Activated T-cell treated with anti-CD3 and anti-CD28 coated beads for 1 hour (primary cell): ENCODE results near the gene CEACAM20.
"Not testable (repeated sequence)": the region's sequence is repeated elsewhere in the genome, so short reads cannot be mapped to it uniquely, and the experiment has no call there.

ENCODE experiments used
- DNase-seq: peaks from one replicate; pipeline ENCODE4 v3.0.0-alpha.2; 2020; ENCODE audit warnings: low read depth

Gene CEACAM20

DNA sequence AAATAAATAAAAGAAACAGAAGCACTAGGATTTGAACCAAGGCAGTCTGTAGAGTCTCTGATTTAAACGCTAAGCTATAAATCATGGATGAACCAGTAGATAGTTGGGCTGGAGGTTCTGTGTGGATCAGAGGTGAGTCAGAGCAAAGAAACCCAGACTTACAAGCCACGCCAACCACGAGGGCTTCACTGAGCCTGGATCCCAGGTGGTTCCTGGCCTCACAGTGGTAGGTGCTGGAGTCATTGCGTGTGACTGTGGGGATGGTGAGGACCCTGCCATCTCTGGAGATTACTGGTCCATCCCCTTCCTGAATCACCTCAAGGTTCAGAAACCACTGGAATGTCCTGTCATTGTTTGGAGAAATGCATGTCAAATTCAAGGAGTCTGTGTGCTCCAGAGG lies 19.3 kb upstream of the CEACAM20 start:
- DNase-seq: no peak

DNA sequence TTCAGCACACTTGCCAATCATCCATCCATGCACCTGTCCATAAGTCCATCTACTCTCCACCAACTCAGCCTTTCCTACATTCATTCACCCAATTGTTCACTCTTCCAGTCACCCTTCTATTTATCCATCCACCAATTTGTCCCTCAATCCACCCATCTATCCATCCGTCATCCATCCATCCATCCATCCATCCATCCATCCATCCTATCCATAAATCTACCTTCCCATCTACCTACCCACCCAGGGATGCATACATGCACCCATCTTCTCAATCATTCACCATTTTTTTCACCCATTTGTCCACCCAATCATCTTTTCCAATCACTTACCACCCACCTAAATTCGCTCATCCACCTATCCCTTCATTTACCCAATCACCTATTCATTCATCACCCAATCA lies 14.6 kb upstream of the CEACAM20 start:
- no peak for DNase-seq

DNA sequence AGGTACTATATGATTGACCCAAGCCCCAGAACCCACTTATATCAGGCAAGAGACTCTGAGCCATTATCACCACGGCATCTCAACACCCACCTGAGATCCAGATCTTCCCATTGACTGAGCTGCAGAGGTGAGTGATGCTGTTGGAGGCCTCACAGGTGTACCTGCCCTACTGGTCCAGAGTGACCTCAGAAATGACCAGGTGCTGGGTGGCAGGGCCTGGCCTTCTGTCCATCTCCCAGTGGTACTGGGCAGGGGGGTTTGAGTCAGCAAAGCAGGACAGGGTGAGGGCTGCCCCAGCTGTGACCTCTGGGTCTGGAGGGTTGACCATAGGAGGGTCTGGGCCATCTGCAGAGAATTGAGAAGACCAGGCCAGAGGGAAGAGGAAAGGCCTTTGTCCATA lies 13.2 kb upstream of the CEACAM20 start:
- no peak for DNase-seq

DNA sequence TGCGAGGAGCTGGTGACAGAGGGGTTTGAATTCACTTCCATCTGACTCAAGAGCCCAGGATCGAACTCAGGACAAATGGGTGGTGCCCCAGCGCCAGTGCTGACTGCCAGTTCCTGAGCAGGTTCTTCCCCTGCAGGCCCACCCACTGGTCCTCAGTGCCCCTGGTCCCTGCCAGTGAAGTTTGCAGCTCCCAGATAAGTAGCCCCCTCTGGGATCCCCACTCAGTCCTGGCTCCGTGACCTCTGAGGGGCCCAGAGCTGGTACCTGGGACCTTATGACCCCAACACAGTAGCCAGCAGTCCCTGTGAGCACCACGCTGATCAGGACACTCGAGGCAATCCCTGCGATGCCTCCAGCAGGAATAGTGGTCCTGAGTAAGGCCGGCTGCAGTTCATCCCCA lies 11.3 kb upstream of the CEACAM20 start:
- no peak for DNase-seq

DNA sequence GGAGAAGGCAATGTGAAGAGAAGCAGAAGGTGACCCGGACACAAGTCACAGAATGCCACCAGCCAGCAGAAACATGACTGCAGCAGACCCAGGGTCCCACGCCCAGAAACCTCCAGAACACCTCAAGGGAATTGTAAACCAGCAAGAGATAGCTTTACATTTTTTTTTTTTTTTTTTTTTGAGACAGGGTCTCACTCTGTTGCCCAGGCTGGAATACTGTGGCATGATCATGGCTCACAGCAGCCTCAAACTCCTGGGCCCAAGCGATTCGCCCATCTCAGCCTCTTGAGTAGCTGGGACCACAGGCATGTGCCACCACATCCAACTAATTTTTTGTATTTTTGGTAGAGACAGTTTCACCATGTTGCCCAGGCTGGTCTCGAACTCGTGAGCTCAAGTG lies 10.5 kb upstream of the CEACAM20 start:
- no peak for DNase-seq

DNA sequence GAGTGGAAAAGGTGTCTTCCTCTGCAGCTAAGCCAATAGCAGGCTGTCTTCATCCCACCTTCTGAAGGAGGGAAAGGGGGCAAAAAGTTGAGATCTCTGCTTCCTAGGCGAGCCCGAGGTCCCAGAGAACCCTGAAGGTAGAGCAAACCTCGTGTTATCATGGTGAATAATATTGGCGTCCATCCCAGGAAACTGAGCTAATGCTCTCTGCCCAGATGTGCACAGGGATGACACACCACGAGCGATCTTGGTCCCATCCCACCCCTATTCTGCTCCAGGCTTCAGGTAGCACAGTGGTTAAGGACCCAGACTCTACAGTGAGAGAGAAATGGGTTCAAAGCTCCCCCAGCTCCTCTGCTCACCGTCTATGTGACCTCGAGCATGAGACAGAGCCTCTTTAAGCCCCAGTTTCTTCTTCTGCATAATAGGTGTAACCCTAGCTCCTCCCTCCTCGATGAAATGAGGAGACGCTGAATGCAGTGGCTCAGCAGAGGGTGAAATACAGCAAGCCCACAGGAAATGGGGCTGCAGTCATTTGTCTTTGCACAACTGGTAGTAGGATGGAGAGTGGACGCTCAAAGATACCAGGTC lies 9.9 kb upstream of the CEACAM20 start:
- DNase-seq: no peak

DNA sequence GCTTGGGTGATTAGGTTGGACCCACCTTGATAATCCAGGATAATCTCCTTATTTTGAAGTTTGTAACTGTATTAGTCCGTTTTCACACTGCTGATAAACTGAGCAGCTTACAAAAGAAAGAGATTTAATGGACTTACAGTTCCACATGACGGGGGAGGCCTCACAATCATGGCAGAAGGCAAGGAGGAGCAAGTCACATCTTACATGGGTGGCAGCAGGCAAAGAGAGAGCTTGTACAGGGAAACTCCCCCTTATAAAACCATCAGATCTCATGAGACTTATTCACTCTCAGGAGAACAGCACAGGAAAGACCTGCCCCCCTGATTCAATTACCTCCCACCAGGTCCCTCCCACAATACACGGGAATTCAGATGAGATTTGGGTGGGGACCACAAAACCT lies 5.9 kb upstream of the CEACAM20 start:
- not testable (repeated sequence) for DNase-seq

DNA sequence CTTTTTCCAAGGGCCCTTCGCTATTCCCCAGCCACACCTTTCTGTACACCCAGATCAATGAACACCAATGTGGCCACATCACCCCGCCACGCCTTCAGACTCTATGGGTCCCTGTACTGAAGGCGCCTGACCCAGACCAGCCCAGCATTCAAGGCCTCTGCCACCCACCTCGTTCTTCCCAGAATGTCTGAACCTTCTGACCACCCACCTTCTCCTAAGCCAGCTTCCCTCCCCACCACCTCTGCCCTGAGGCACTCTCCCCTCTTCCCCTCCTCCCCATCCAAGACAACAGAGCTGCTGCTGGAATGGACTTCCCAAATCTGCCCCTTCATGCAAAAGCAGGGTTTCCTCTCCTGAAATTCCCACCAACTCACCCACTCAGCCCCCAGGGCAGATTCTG lies 3.3 kb upstream of the CEACAM20 start:
- no peak for DNase-seq

DNA sequence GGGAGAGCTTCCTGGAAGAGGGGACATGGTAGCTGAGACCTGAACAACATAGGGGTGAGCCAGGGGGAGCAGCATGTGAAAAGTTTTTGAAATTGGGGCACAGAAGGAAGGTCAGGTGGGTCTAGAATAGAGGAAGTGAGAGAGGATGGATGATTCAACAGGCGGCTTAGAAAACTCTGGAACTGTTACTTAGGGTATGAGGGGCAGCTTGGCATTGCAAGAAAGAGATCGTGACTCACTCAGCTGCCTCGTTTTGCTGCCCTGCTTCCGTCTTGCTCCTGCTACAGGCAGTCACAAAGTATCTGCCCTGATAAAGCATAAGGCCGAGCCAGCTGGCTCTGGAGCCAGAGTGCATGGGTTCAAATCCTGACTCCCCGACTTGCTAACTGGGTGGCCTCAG lies 1.3 kb upstream of the CEACAM20 start:
- no peak for DNase-seq

DNA sequence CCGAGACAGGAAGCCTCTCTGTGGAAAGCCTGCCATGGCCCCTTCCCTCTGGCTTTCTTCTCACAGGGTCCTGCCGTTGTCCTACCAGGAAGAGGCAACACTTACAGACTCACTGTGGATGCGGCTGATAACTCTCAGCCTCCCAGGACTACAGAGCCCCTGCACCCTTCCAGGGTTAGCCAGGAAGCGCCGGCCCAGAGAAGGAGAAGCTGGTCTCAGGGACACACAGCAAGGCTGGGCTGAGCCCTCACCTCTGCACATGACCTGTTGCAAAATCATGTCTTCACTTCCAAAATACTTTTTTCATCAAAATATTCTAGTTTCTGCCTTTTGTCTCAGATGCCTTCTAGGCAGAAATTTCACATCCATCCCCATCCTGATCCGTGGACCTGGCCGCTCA lies 1.9 kb downstream of the CEACAM20 start:
- DNase-seq: no peak

DNA sequence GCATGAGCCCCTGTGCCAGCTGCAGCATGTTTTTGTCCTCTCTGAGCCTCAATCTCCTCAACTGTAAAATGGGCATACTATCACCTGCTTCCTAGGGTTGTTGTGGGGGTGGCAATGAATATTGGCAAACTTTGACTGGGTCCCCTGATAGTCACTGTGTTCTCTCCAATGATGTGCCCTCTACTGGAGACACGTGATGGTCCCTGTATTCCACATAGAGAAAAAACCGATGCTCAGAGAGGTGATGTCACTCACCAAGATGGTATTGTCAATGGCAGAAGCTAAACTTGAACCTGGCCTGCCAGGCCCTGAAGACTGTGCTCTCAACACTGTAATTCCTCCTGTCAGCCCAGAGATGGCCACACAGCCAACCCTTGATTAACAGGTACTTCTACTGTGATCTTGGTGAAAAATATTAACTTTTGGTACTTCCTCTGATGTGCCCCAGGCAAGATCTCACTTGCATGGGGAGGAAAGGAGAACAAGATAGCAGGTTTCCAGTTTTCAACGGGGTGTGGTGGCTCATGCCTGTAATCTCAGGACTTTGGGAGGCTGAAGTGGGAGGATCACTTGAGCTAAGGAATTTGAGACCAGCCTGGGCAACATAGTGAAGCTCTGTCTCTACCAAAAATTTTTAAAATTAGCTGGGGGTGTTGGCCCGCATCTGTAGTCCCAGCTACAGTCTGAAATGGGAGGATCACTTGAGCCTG lies 3.6 kb downstream of the CEACAM20 start:
- DNase-seq: no peak

DNA sequence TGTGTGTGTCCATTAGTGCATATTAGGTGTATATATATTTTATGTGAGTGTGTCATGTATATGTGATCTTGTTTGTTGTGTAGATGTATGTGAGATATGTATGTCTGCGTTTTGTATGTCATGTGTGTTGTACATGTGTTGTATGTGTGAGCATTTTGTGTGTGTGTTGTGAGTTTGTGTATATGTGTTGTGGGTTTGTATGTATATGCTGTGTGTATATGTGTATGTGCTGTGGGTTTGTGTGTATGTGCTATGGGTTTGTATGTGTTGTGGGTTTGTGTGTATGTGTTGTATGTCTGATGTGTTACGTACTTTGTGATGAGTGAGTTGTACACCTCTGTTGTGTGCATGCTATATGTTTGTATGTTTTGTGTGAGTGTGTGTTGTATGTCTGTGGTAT lies 8.1 kb downstream of the CEACAM20 start:
- no peak for DNase-seq

DNA sequence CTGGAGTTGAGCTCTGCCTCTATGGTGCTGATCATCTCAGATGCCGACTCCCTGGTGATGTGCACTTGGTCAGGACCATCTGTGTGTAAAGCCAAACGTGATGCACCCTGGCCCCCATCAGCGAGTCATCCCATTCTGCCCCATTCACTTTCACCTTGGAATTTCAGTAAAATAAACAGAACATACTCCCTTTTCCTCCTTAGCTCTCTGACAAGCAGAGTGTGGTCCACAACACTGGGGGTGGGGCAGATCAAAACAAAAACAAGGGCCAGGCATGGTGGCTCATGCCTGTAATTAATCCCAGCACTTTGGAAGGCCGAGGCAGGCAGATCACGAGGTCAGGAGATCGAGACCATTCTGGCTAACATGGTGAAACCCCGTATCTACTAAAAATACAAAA lies 12.3 kb downstream of the CEACAM20 start:
- no peak for DNase-seq

DNA sequence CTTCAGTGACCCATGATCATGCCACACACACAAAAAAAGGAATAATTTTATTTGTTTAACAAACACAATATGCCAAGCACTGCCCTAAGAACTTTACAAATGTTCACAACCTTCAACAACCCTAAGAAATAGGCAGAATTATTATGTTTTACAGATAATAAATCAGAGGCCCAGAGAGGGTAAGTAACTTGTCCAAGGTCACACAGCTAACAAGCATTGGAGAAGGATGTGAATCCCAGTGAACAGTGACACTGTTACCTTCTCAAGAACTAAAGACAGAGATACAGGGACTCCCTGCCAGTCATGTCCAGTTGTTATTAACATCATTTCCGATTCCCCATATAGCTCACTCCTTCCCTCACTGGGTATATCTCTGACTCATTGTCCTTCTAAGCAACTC lies 13.6 kb downstream of the CEACAM20 start:
- no peak for DNase-seq

DNA sequence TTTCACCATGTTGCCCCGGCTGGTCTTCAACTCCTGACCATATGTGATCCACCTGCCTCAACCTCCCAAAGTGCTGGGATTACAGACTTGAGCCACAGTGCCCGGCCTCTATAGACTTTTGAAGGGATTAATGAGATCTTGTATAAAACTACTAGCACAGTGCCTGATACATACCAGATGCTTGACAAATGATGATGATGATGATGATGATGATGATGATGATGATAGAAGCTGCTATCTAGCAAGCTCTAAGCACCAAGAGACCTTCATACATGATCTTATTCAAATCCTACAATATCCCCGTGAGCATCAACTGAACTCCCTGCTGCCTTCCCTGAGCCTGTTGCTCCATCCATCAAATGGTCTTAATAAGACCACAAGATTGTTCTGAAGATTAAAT lies 14.4 kb downstream of the CEACAM20 start:
- DNase-seq: no peak

DNA sequence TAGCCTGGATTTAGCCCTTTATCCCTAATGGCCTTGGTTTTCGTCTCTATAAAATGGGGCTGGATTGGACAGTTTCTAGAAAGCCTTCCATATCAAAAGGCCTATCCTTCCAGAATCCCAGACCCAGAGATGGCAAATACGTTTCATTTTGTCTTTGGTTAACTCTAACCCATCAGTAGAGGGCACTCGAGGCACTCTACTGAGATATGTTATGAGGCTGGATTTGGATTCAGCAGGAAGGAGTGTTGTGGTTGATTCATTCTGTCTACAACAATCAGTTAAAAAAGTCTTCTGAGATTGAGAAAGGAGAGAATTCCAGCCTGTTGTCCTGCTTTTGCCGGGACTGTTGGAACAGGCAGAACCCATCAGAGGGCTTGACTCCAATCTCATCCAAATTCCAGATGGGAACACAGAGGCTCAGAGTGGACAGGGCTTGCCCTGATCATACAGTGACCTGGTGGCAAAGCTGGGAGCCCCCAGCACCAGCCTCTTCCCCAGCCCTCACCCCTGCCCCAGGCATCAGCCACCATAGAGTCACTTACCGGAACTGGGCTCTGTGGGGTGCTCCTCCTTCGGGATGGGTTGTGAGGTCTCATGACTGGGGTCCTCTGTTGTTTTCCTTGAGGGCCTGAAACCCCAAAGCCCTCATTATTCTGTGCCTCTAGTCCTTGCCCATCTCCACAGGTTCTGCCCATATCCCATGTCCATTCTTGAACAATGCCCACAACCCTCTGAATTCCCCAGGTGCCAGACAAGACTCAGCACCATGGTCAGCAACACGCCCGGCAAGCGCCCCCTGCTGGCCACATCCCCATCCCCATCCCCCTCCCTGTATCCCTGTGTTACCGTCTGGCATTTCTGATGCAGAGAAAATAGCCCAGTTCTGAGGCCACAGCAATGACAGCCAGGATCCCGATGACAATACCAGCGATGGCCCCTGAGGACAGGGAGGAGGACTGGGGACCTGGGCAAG lies 16.9 kb downstream of the CEACAM20 start:
- DNase-seq: no peak

DNA sequence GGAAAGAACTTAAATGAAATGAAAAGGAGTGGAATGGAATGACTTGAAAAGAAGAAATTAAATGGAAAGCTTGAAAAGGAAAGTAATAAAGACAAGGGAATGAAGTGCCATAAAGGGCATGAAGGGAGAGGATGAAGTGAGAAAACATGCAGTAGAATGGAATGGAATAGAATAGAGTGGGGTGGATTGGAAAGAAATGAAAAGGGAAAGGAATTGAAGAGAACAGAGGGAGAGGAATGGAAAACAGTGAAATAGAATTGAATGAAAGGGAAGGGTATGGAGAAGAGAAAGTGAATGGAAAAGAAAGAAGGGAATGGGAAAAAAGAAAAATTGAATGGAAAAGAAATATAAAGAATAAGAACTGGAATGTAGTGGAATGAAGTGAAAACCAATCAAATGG lies 20.0 kb downstream of the CEACAM20 start:
- DNase-seq: no peak

DNA sequence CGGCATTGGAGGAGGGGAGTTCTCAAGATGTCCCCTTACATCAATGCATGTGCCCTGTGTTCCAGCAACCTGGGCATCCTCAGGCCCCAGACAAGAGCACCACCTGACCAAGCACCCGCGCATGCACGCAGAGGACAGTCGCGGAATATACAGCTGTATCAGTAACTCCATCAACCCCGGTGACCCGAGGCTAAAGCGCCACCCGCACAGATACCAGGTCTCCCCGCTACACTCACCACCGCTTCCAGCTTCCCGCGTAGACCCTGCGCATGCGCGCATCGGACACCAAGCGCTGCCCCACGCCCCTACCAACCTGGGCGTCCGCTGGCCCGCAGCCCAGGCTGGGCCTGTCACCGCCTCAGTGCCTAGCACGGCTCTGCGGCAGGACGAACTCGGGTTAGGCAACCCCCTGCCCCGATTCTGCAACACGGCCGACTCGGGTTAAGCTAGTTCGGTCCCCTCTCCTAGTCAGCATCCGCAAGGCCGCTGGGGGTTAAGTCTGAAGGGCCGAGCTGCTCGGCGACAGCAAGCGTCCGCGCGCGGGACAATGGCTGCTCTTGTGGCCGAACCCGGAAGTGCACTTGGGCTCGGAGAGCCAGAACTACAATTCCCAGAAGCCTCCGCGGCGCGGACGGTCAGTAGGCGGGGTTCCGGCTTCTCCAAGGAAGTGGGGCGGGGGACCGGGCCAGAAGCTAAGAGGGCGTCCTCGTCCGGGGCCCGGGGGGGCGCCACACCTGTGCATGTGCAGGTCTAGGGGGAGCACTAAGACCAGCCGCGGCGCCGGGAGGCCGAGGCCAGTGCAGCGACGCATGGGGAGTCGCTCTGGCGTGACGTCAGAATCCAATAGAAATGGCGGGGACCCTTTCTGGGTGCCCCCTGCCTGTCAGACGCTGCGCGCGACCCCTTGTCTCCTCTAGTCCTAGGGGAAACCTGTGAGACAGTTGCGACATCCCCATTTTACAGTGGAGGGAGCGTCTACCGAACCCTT lies 29.2 kb downstream of the CEACAM20 start, which contains the start of gene ZNF180:
TSS of gene ZNF180 (minus strand) at position 561 of the 988 bp plus-strand sequence. CDS start 3,188 bp downstream, outside the sequence.
- peak; percentile 93 for DNase-seq

DNA sequence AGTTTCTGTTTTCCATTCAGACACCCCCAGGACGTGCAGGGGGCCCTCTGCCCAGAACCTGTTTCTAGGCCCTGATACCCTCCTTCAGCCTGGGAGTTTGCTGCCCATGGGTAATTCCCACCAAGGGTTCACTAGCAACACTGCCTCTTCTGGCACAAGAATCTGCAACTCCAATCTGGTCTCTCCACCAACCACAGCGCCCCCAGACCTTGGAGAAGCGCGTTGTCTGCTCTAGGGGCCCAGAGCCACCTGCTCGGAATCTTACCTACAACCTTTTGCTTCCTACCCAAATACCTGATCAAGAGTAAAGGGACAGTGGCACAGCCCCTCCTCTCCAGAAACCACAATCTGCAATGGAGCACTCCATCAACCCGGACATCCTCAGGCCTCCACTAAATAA lies 29.9 kb downstream of the CEACAM20 start:
- no peak for DNase-seq

DNA sequence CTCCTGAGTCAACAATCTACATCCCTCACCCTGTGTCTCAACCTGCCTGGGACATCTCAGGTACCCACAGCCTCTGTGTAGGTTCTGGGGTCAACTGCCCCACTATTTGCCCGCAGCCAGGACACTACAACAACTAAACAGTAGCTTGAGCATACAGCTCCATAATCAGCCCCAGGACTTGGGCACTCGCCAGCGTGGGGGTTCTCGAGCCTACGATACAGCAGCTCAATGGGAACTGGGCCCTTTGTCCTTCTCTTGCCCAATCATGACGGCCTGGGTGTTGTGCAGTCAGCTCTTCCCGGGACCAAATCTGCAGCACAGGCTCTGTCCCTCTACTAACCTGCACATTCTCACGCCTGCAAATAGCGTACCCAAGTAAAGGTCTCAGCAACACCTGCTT lies 30.5 kb downstream of the CEACAM20 start:
- DNase-seq: no peak

DNA sequence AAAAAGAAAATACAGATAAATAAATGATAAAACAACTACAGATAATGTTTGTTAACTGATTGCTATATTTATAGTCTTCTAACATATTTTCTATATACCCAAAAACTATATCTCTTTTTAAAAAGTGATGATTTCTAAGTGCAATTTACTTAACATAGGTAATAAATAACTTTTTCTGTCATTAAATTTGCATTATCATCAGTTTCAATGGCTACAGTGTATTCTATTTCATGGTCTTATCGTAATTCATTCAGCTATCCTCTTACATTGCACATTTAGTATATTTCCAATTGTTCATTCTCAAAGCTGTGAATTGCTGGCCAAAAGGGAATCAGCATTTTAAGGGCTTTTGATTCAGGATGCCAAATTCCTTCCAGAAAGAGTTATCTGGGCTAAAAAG lies 32.8 kb downstream of the CEACAM20 start:
- DNase-seq: no peak
